Measurements from ENCODE around the gene FOXP4.

FOXP4 gene

GRCh38 chr6:41553405-41553999 is 7.3 kb downstream of the FOXP4 start:
- no peak for TF ChIP-seq CTCF (IDR thresholded peaks at IDR 0.05)
- no peaks in the 10 kb centered on the region for H3K9me3 ChIP-seq
- no peak overlapping the region for H3K27ac ChIP-seq
- no peak overlapping the region for H3K4me3 ChIP-seq
- DNase-seq, result no peak
- H3K4me1 ChIP-seq, result peaks cover 0 to 64% (median 35%) of the 10 kb centered on the region in 4 donors
- peaks cover 3 to 13% (median 13%) of the 10 kb centered on the region in 3 donors for H3K36me3 ChIP-seq
- no peaks in the 10 kb centered on the region for H3K27me3 ChIP-seq
- intact Hi-C loops (cut with DNase I; ENCODE audit: low total_unique reads), result no loop called here

- no peaks in the 10 kb centered on the region for H3K9me3 ChIP-seq
- no peak overlapping the region for H3K27ac ChIP-seq
- TF ChIP-seq CTCF (IDR thresholded peaks at IDR 0.05), result no peak
- peaks cover 3 to 13% (median 13%) of the 10 kb centered on the region in 3 donors for H3K36me3 ChIP-seq
- peaks cover 0 to 45% (median 19%) of the 10 kb centered on the region in 4 donors for H3K4me1 ChIP-seq
- intact Hi-C loops (cut with DNase I; ENCODE audit: low total_unique reads), result no loop called here
- no peak for DNase-seq
- H3K4me3 ChIP-seq, result no peak overlapping the region
- no peaks in the 10 kb centered on the region for H3K27me3 ChIP-seq
Measured at GRCh38 chr6:41555326-41556300, 9.4 kb downstream of the FOXP4 start.

GRCh38 chr6:41557335-41557734 is 11.2 kb downstream of the FOXP4 start:
- Histone ChIP-seq H3K27me3 (no peaks in the 10 kb centered on the region), H3K4me3 (no peak overlapping the region), H3K36me3 (no peaks in the 10 kb centered on the region), H3K27ac (no peak overlapping the region), H3K4me1 (peaks cover 0 to 37% (median 13%) of the 10 kb centered on the region in 4 donors), H3K9me3 (no peaks in the 10 kb centered on the region)
- TF ChIP-seq CTCF (IDR thresholded peaks at IDR 0.05), result no peak
- intact Hi-C loops (cut with DNase I; ENCODE audit: low total_unique reads), result no loop called here
- no peak for DNase-seq

- Histone ChIP-seq H3K27ac (no peak overlapping the region), H3K27me3 (no peaks in the 10 kb centered on the region), H3K36me3 (no peaks in the 10 kb centered on the region), H3K4me3 (no peak overlapping the region), H3K4me1 (peaks cover 0 to 44% (median 9%) of the 10 kb centered on the region in 4 donors), H3K9me3 (no peaks in the 10 kb centered on the region)
- intact Hi-C loops (cut with DNase I; ENCODE audit: low total_unique reads), result no loop called here
- no peak for TF ChIP-seq CTCF (IDR thresholded peaks at IDR 0.05)
- no peak for DNase-seq
Measured at GRCh38 chr6:41558033-41558807, 12.0 kb downstream of the FOXP4 start.

- Histone ChIP-seq H3K36me3 (no peaks in the 10 kb centered on the region), H3K27ac (no peak overlapping the region), H3K4me1 (peaks cover 0 to 36% (median 4%) of the 10 kb centered on the region in 4 donors)
Measured at GRCh38 chr6:41559655-41560427, 13.7 kb downstream of the FOXP4 start.

More at GRCh38 chr6:41559655-41560427, 13.7 kb downstream of the FOXP4 start:
- Histone ChIP-seq H3K9me3 (no peaks in the 10 kb centered on the region), H3K4me3 (no peak overlapping the region), H3K27me3 (no peaks in the 10 kb centered on the region)
- DNase-seq, result no peak
- intact Hi-C loops (cut with DNase I; ENCODE audit: low total_unique reads), result no loop called here
- TF ChIP-seq CTCF (IDR thresholded peaks at IDR 0.05), result no peak
